Activated naive CD4-positive, alpha-beta T cell treated with anti-CD3 and anti-CD28 coated beads for 36 hours (primary cell): ENCODE measurements around the gene PDE5A. TPM values are rescaled to one million over a fixed set of nuclear protein-coding genes. Genes with fewer than 3 reads are reported as not detected.

Experiments
- CTCF ChIA-PET: fragments of 350-600 bp; sonication (Branson Sonifier 250); formaldehyde crosslinking; loops from one replicate; lab custom pipeline; 2021; ENCODE audit warnings: antibody characterized with exemption; lab: Charles Lee
- DNase-seq: peaks from one replicate; pipeline ENCODE4 v3.0.0-alpha.2; 2020
- H3K27ac Mint-ChIP-seq: one replicate; pipeline ENCODE4 v1.8.0; 2021; ENCODE audit warnings: mild to moderate bottlenecking, mixed read lengths
- H3K27me3 Mint-ChIP-seq: one replicate; pipeline ENCODE4 v1.8.0; 2021; ENCODE audit warnings: low read depth, mixed read lengths
- H3K36me3 Mint-ChIP-seq: one replicate; pipeline ENCODE4 v1.8.0; 2021; ENCODE audit warnings: low read depth, mixed read lengths
- H3K4me1 Mint-ChIP-seq: one replicate; pipeline ENCODE4 v1.8.0; 2021; ENCODE audit warnings: low read depth, mixed read lengths
- H3K4me3 Mint-ChIP-seq: one replicate; pipeline ENCODE4 v1.8.0; 2021; ENCODE audit warnings: mild to moderate bottlenecking, moderate library complexity, mixed read lengths
- H3K9me3 Mint-ChIP-seq: one replicate; pipeline ENCODE4 v1.8.0; 2021; ENCODE audit warnings: mixed read lengths
- intact Hi-C: fragments of 100-400 bp; cut with micrococcal nuclease; formaldehyde crosslinking; loops from one replicate; pipeline ENCODE4 v1.15.1; 2023
- total RNA-seq, 2 experiments: library from RNA; stranded (reverse); gene quantifications; one replicate each; pipeline ENCODE4 v1.2.3, GENCODE V29; 2021

PDE5A gene
- total RNA-seq, 2 experiments from 2014 or later, result 0.41 to 0.44 TPM

DNA sequence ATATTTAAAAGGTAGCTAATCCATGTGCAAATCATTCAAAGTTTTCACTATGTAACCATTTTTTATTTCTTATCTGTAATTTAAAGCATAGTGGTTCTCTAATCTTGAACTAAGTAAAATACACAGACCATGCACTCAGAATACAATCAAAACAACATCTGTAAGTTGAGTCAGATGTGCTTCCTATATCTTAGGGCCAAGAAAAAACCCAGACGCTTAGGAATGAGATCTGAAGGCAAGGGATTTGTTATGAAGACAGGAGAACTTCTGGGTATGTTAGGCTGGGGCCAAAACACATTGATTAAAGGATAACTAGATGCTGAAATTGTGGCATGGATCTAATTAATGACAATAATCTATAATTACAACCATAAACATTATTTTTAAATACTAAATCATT, 120.3 kb downstream of the PDE5A start:
- CTCF ChIA-PET, result interaction anchor here (0.8 kb wide), 1 partner anchor 15 kb away, joined by 3 read pairs; no protein-coding TSS in a partner anchor
- no peaks in the 10 kb centered on the region for H3K27me3 Mint-ChIP-seq
- H3K4me1 Mint-ChIP-seq, result no peaks in the 10 kb centered on the region
- DNase-seq, result no peak
- peaks cover 15% of the 10 kb centered on the region for H3K36me3 Mint-ChIP-seq
- H3K4me3 Mint-ChIP-seq, result no peak overlapping the region
- intact Hi-C loops, result no loop called here
- H3K9me3 Mint-ChIP-seq, result no peaks in the 10 kb centered on the region
- H3K27ac Mint-ChIP-seq, result no peak overlapping the region

DNA sequence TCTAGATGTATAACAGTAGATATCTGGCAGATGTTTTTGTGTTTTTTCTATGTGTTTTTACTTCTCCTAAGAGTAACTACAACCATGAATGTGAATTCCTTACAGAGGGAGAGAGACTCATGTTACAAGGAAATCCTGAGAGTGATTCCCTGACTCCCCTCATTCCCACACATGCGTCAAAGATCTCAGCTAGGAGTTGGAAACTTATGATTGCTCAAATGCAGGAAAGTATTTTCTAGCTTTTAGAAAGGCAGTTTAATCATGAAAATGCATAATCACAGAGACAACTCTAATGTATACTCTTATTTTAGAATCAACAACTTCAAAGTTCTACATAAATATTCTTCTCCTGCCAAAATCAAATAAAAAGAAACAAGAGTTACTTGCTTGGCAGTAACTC, 121.8 kb downstream of the PDE5A start:
- H3K36me3 Mint-ChIP-seq, result peaks cover 12% of the 10 kb centered on the region
- no peak overlapping the region for H3K4me3 Mint-ChIP-seq
- H3K27me3 Mint-ChIP-seq, result no peaks in the 10 kb centered on the region
- no peaks in the 10 kb centered on the region for H3K9me3 Mint-ChIP-seq
- no peak for DNase-seq
- CTCF ChIA-PET, result no interaction called here
- intact Hi-C loops, result no loop called here
- no peak overlapping the region for H3K27ac Mint-ChIP-seq
- no peaks in the 10 kb centered on the region for H3K4me1 Mint-ChIP-seq

DNA sequence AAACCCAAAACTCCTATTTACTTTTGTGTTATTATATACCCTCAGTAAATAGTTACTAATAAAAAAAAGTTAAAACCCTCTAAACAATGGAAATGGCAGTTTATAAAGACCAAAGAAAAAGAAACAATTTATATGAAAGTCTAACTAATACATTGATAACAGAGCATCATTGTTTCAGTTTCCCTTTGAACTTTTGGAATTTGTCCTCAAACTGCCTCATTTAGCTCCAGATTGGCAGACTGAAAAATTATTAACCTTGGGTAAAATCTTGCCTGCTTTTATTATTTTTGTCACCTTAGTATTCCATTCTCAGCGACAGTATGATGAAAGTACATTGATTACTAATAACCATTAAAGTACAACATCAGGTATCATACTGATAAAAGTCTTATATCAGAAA, 124.0 kb downstream of the PDE5A start:
- Mint-ChIP-seq H3K36me3 (peaks cover 17% of the 10 kb centered on the region), H3K9me3 (no peaks in the 10 kb centered on the region), H3K4me1 (no peaks in the 10 kb centered on the region), H3K27ac (no peak overlapping the region), H3K4me3 (no peak overlapping the region), H3K27me3 (no peaks in the 10 kb centered on the region)
- CTCF ChIA-PET, result no interaction called here
- no peak for DNase-seq
- intact Hi-C loops, result no loop called here

DNA sequence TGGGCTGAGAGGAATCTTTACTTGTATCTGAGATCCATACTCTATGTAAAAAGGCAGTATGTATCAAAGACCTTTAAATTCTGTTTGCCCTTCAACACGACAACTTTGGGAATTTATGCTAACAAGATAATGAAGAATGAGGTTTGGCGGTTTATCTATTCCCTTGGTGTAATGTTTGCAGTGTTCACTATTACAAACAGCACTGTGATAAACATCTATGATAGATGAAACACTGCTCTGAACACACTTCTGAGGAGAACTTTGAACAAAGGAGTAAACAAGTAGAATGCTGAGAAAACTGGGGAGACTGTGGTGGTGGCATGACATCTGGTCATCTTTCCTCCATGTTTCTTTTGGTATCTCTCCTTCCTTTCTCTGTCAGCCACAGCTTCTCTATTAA, 126.9 kb downstream of the PDE5A start:
- Mint-ChIP-seq H3K27ac (no peak overlapping the region), H3K36me3 (peaks cover 18% of the 10 kb centered on the region), H3K4me1 (no peaks in the 10 kb centered on the region), H3K27me3 (no peaks in the 10 kb centered on the region), H3K9me3 (no peaks in the 10 kb centered on the region), H3K4me3 (no peak overlapping the region)
- intact Hi-C loops, result no loop called here
- CTCF ChIA-PET, result no interaction called here
- DNase-seq, result no peak

DNA sequence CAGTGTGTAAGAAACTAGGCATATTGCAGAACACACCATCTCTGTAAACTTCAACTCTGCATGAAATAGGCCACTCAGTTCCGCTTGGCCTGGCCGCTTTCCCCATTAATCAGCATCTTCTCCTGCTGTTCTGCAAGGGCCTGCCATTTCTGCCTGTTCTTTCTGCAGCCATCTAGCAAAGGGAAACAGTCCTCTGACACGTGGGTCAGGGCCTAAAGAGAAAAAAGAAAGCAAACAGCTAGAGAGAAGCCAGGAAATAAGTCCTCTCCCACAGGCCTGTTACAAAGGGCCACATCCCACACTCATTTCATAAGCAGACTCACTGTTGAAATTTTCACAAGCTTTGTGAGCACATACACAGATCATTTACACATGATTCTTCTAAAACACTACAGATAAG, 130.1 kb downstream of the PDE5A start:
- CTCF ChIA-PET, result no interaction called here
- H3K27ac Mint-ChIP-seq, result no peak overlapping the region

DNA sequence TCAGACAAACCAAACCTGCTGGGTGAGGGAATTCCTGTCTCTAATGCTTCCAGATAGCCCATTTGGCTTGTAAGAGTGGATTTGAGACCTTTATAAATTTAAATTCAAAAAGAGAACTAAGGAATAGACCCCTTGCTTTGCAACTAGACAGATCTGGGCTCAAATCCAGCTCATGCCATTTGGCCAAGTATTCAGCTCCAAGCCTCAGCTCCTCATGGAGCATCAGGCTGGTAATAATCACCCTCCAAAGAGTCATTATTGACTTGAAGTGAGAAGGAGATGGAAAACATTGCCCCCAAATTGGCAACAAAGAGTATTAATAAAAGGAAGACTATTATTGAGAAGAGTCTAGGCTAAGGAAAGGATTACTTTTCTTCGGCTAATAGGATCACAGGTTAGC, 134.7 kb downstream of the PDE5A start:
- no peak overlapping the region for H3K27ac Mint-ChIP-seq
- H3K27me3 Mint-ChIP-seq, result no peaks in the 10 kb centered on the region
- H3K4me1 Mint-ChIP-seq, result no peaks in the 10 kb centered on the region
- no peak for DNase-seq
- CTCF ChIA-PET, result interaction anchor here (0.6 to 1.0 kb wide), 6 partner anchors 15 to 452 kb away, joined by 3 to 5 read pairs (median 3); partner anchors contain the start of gene USP53
- H3K36me3 Mint-ChIP-seq, result peaks cover 7% of the 10 kb centered on the region
- intact Hi-C loops, result loop anchor here (1.0 to 10.0 kb wide), 2 partner anchors 180 to 509 kb away; no protein-coding TSS in a partner anchor
- no peak overlapping the region for H3K4me3 Mint-ChIP-seq
- no peaks in the 10 kb centered on the region for H3K9me3 Mint-ChIP-seq

More for the DNA sequence above, 130.1 kb downstream of the PDE5A start:
- Mint-ChIP-seq H3K4me3 (no peak overlapping the region), H3K4me1 (no peaks in the 10 kb centered on the region), H3K36me3 (peaks cover 17% of the 10 kb centered on the region), H3K9me3 (no peaks in the 10 kb centered on the region), H3K27me3 (no peaks in the 10 kb centered on the region)
- intact Hi-C loops, result loop anchor here (10.0 kb wide), 1 partner anchor 514 kb away; no protein-coding TSS in a partner anchor
- DNase-seq, result no peak

DNA sequence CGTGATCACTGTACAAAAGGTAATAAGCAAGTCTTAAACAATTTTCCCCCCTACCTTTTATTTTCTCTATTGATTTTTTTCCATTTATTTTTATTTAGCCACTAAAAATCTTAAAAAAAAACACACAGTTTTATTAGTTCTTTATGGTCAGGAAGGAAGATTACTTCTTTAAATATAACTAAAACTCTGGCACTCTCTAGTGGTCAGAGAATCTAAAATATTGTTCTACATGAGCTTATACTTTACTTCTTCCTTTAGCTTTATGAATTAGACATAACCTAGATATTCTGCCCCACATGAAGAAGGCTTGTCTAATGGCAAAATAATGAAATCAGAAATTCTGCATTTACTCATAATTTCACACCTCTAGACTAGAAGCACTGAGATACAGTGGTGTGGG, 135.2 kb downstream of the PDE5A start:
- Mint-ChIP-seq H3K27me3 (no peaks in the 10 kb centered on the region), H3K4me1 (no peaks in the 10 kb centered on the region), H3K36me3 (peaks cover 7% of the 10 kb centered on the region), H3K4me3 (no peak overlapping the region), H3K27ac (no peak overlapping the region), H3K9me3 (no peaks in the 10 kb centered on the region)
- DNase-seq, result no peak
- intact Hi-C loops, result loop anchor here (1.0 to 10.0 kb wide), 2 partner anchors 179 to 509 kb away; no protein-coding TSS in a partner anchor
- CTCF ChIA-PET, result interaction anchor here (0.6 to 1.0 kb wide), 6 partner anchors 15 to 451 kb away, joined by 3 to 5 read pairs (median 3); partner anchors contain the start of gene USP53

DNA sequence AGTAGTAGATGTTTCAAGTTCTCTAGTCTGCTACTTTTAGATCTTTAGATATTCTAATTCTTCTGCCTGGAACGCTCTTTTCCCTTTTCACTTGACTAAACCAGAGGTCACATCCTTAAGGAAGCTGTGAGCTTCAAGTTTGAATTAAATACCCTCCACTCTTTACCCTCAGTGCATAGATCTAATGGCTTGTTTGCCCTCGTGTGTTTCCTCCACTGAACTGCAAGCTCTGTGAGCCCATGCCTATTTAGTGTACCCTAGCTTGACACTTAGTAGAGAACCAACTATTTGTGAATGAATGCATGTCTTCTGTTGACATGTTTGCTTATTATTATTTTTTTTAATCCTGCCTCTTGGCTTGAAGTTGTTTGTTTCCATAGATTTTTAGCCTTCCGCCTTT, 138.3 kb downstream of the PDE5A start:
- no peak overlapping the region for H3K4me3 Mint-ChIP-seq
- peaks cover 9% of the 10 kb centered on the region for H3K36me3 Mint-ChIP-seq
- DNase-seq, result peak; percentile 6
- CTCF ChIA-PET, result no interaction called here
- no peaks in the 10 kb centered on the region for H3K27me3 Mint-ChIP-seq
- intact Hi-C loops, result loop anchor here (10.0 kb wide), 1 partner anchor 506 kb away; no protein-coding TSS in a partner anchor
- no peaks in the 10 kb centered on the region for H3K4me1 Mint-ChIP-seq
- H3K27ac Mint-ChIP-seq, result no peak overlapping the region
- H3K9me3 Mint-ChIP-seq, result peaks cover 2% of the 10 kb centered on the region

DNA sequence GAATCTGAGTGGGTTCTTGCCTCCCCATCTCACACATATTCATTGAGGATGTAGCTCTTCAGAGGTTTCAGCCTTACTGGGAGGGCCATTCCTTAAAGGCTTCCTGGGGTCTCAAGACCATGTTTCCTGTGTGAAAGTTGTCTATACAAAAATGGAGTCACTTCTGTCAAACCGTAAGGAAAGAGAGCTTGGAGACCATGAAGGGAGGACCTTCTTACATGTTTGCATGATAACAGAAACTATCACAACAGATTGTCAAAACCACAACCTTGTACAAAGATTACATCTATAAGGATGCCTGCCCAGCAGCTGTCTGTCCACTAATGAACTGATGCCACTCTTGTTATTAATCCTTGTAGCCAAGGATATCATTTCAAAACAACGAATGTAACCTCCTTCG, 139.3 kb downstream of the PDE5A start:
- peaks cover 14% of the 10 kb centered on the region for H3K36me3 Mint-ChIP-seq
- no peak overlapping the region for H3K27ac Mint-ChIP-seq
- H3K4me1 Mint-ChIP-seq, result no peaks in the 10 kb centered on the region
- H3K4me3 Mint-ChIP-seq, result no peak overlapping the region
- H3K9me3 Mint-ChIP-seq, result peaks cover 8% of the 10 kb centered on the region
- DNase-seq, result no peak
- CTCF ChIA-PET, result no interaction called here
- intact Hi-C loops, result no loop called here
- no peaks in the 10 kb centered on the region for H3K27me3 Mint-ChIP-seq

DNA sequence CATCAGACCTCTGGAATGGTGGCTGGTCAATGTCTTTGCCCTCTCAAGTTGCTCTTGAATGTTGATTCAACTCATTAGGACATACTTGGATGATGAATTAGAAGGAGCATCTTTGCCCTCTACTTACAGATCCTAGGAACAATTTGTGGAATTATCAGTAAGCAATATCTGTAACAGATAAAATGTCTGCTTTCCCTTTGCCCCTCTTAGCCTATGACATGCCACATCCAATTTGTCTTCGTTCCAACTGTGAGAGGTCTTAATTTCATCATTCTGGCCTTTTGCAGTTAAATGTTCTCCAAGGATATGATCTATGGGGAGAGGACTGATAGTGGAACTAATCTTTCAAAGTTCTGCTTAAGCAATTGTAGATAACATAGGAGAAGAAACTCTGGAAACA, 148.3 kb downstream of the PDE5A start:
- CTCF ChIA-PET, result no interaction called here
- Mint-ChIP-seq H3K27me3 (no peaks in the 10 kb centered on the region), H3K9me3 (peaks cover 17% of the 10 kb centered on the region), H3K4me3 (no peak overlapping the region), H3K4me1 (no peaks in the 10 kb centered on the region), H3K27ac (no peak overlapping the region), H3K36me3 (peaks cover 56% of the 10 kb centered on the region)
- intact Hi-C loops, result no loop called here
- DNase-seq, result no peak

DNA sequence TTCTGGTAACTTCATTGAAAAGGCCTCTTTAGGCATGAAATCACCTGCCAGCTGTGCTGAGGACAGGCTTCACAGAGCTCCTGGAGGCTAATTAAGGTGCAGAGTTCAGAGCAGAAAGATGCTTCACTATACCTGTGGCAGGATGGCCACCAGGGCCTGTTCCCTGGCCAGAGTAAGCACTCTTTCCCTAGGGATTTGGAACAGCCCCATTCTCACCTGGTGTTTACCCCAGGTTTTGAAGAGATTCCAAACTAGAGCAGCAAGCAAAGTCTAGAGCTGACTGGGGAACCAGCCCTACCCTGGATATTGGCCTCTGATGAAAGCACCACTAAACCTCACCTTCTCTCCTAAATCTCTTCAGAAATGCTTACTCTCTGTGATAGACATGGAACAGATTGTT, 148.8 kb downstream of the PDE5A start:
- Mint-ChIP-seq H3K36me3 (peaks cover 53% of the 10 kb centered on the region), H3K27ac (no peak overlapping the region), H3K9me3 (peaks cover 16% of the 10 kb centered on the region), H3K4me3 (no peak overlapping the region), H3K4me1 (no peaks in the 10 kb centered on the region), H3K27me3 (no peaks in the 10 kb centered on the region)
- no peak for DNase-seq
- CTCF ChIA-PET, result interaction anchor here (0.6 kb wide), 1 partner anchor 1657 kb away, joined by 4 read pairs; no protein-coding TSS in a partner anchor
- intact Hi-C loops, result no loop called here

DNA sequence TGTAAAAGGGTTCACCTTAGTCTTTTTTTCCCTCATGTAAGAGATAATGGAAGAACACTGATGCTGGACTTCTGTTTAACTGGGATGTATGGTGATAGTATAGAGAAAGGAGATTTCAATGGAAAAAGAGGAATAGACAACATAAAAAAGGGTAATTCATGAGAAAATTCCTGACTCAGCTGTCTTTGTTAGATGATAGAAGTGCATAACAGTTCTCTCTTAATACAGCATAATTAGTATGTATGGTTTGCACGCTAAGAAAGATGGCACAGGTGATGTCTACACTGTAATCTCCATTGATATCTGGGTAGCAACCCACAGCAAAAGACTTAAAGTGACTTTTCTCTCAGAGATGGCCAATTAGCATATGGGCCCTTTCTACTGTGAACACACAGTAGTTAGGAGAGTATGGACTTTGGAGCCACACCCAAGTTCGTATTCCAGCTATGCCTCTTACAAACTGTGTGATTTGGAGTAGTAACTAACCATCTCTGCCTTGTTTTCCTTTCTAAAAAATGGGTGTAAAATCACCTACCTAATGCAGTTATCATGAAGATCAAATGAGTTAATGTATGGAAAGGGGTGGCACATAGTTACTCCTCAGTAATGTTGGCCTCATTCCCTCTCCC, 149.3 kb downstream of the PDE5A start:
- Mint-ChIP-seq H3K27me3 (no peaks in the 10 kb centered on the region), H3K4me3 (no peak overlapping the region), H3K9me3 (peaks cover 11% of the 10 kb centered on the region), H3K36me3 (peaks cover 48% of the 10 kb centered on the region), H3K27ac (no peak overlapping the region), H3K4me1 (no peaks in the 10 kb centered on the region)
- DNase-seq, result no peak
- intact Hi-C loops, result no loop called here
- CTCF ChIA-PET, result interaction anchor here (0.6 kb wide), 1 partner anchor 1658 kb away, joined by 4 read pairs; no protein-coding TSS in a partner anchor
